Neural cell (in vitro differentiated cells): ENCODE data around the gene MUC12.

ENCODE experiments used
- EP300 ChIP-seq: fragments of 450-650 bp; conservative IDR thresholded peaks from 2 replicates; pipeline ENCODE4 v1.6.1; 2014; ENCODE audit warnings: antibody characterized with exemption, mild to moderate bottlenecking, moderate library complexity; ENCODE audit not compliant: poor library complexity, severe bottlenecking
- EZH2 ChIP-seq: fragments of 200-600, 300-800 bp; shearing (Covaris generic), sonication (generic); IDR thresholded peaks from 2 replicates; pipeline ENCODE4 v1.6.1; 2014; ENCODE audit warnings: antibody characterized with exemption, low read length, borderline replicate concordance, mild to moderate bottlenecking; ENCODE audit not compliant: insufficient read depth, poor library complexity, severe bottlenecking
- MXI1 ChIP-seq: fragments of 450-650 bp; conservative IDR thresholded peaks from 2 replicates; pipeline ENCODE4 v1.6.1; 2014; ENCODE audit warnings: antibody characterized with exemption, mild to moderate bottlenecking; ENCODE audit not compliant: poor library complexity, severe bottlenecking
- POLR2AphosphoS5 ChIP-seq: IDR thresholded peaks from 2 replicates; pipeline ENCODE4 v1.6.1; 2012
- REST ChIP-seq: IDR thresholded peaks from 2 replicates; pipeline ENCODE4 v1.6.1; 2012; ENCODE audit warnings: borderline replicate concordance
- SMC3 ChIP-seq: fragments of 450-650 bp; conservative IDR thresholded peaks from 2 replicates; pipeline ENCODE4 v1.6.1; 2014; ENCODE audit warnings: antibody characterized with exemption, mild to moderate bottlenecking, moderate library complexity; ENCODE audit not compliant: poor library complexity
- TAF1 ChIP-seq: IDR thresholded peaks from 2 replicates; pipeline ENCODE4 v1.6.1; 2012; ENCODE audit warnings: low read depth
- TF ChIP-seq, protein P1 (sequence below): fragments of 450-650 bp; IDR thresholded peaks from 2 replicates; pipeline ENCODE4 v1.5.1; 2014; ENCODE audit warnings: antibody characterized with exemption, mild to moderate bottlenecking, moderate library complexity; ENCODE audit not compliant: poor library complexity, severe bottlenecking

- TF ChIP-seq, protein P1, sequence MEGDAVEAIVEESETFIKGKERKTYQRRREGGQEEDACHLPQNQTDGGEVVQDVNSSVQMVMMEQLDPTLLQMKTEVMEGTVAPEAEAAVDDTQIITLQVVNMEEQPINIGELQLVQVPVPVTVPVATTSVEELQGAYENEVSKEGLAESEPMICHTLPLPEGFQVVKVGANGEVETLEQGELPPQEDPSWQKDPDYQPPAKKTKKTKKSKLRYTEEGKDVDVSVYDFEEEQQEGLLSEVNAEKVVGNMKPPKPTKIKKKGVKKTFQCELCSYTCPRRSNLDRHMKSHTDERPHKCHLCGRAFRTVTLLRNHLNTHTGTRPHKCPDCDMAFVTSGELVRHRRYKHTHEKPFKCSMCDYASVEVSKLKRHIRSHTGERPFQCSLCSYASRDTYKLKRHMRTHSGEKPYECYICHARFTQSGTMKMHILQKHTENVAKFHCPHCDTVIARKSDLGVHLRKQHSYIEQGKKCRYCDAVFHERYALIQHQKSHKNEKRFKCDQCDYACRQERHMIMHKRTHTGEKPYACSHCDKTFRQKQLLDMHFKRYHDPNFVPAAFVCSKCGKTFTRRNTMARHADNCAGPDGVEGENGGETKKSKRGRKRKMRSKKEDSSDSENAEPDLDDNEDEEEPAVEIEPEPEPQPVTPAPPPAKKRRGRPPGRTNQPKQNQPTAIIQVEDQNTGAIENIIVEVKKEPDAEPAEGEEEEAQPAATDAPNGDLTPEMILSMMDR: no peak
- no peak for TF ChIP-seq EZH2
- no peak for TF ChIP-seq TAF1
- no peak for TF ChIP-seq POLR2AphosphoS5
- TF ChIP-seq MXI1: no peak
- no peak for TF ChIP-seq EP300
- TF ChIP-seq REST: no peak
- no peak for TF ChIP-seq SMC3
These were observed 43.6 kb downstream of the MUC12 start for GRCh38 chr7:101012931-101013330.
